K562 (cell line): Measurements from ENCODE around the gene KAT7. TPM values are rescaled to one million over a fixed set of nuclear protein-coding genes. Genes with fewer than 3 reads are reported as not detected.
A peak's percentile ranks its signal among the peaks of the same experiment; 100 is the strongest.

Experiments
- CBFB ChIP-seq: sonication (generic); formaldehyde crosslinking; IDR thresholded peaks from 2 replicates; pipeline ENCODE4 v1.4.0; 2020; ENCODE audit warnings: mild to moderate bottlenecking, missing genetic modification reagents
- CBX1 ChIP-seq: sonication (generic); IDR thresholded peaks from 2 replicates; pipeline ENCODE4 v1.6.1; 2016; ENCODE audit warnings: antibody characterized with exemption, low read depth, mild to moderate bottlenecking
- EP400 ChIP-seq: fragments of 450-650 bp; IDR thresholded peaks from 2 replicates; pipeline ENCODE4 v1.6.1; 2017; ENCODE audit warnings: antibody characterized with exemption, mild to moderate bottlenecking, moderate library complexity
- FOXA3 ChIP-seq, 2 experiments: fragments of 450-650 bp in 1 of 2; sonication (generic) in 1 of 2; formaldehyde crosslinking; IDR thresholded peaks in 1 of 2; conservative IDR thresholded peaks in 1 of 2; 2 replicates each; pipeline versions ENCODE4 v1.4.0 to v1.8.0; 2020 to 2022; ENCODE audit warnings: mild to moderate bottlenecking in 2 of 2, missing genetic modification reagents in 1 of 2
- KDM4B ChIP-seq, 2 experiments: fragments of 450-650 bp in 1 of 2; sonication (generic) in 1 of 2; IDR thresholded peaks; 2 replicates each; pipeline ENCODE4 v1.6.1; 2016 to 2017; ENCODE audit warnings: borderline replicate concordance in 2 of 2, antibody characterized with exemption in 1 of 2, low read depth in 1 of 2, mild to moderate bottlenecking in 1 of 2
- MAFK ChIP-seq: IDR thresholded peaks from 2 replicates; pipeline ENCODE4 v1.6.1; 2011; ENCODE audit warnings: low read length, improper control_type of control experiment
- MTA1 ChIP-seq: fragments of 450-650 bp; IDR thresholded peaks from 2 replicates; pipeline ENCODE4 v1.6.1; 2017; ENCODE audit warnings: borderline replicate concordance
- MYC ChIP-seq, 2 experiments: fragments of 250-450 bp in 1 of 2; sonication (Bioruptor Pico) in 1 of 2; IDR thresholded peaks; 2 replicates each; pipeline versions ENCODE4 v1.5.1 to v1.6.1; 2012 to 2021; ENCODE audit warnings: low read depth in 2 of 2, borderline replicate concordance in 1 of 2, improper control_type of control experiment in 1 of 2, low read length in 1 of 2, mild to moderate bottlenecking in 1 of 2, moderate library complexity in 1 of 2
- NR2C2 ChIP-seq, 2 experiments: fragments of 200-800 bp in 1 of 2; sonication (Bioruptor generic) in 1 of 2; sonication (generic) in 1 of 2; formaldehyde crosslinking in 1 of 2; IDR thresholded peaks; 2 replicates each; pipeline versions ENCODE4 v1.6.1 to v1.8.0; 2016 to 2022; ENCODE audit warnings: mild to moderate bottlenecking in 1 of 2, missing compliant biosample characterization in 1 of 2, missing genetic modification characterization in 1 of 2, missing genetic modification reagents in 1 of 2
- RNF2 ChIP-seq: sonication (generic); IDR thresholded peaks from 2 replicates; pipeline ENCODE4 v1.6.1; 2016
- SMAD4 ChIP-seq: fragments of 250-450 bp; sonication (Bioruptor Pico); conservative IDR thresholded peaks from 2 replicates; pipeline ENCODE4 v1.8.0; 2021; ENCODE audit warnings: inconsistent platforms, mild to moderate bottlenecking, moderate library complexity
- ZKSCAN8 ChIP-seq: fragments of 200-800 bp; sonication (Bioruptor generic); IDR thresholded peaks from 2 replicates; pipeline ENCODE4 v1.6.1; 2016; ENCODE audit warnings: missing genetic modification characterization, missing compliant biosample characterization
- ZNF232 ChIP-seq: sonication (generic); formaldehyde crosslinking; IDR thresholded peaks from 2 replicates; pipeline ENCODE4 v1.8.0; 2022; ENCODE audit warnings: mild to moderate bottlenecking, missing genetic modification reagents
- ZNF445 ChIP-seq: fragments of 250-450 bp; sonication (Bioruptor Pico); IDR thresholded peaks from 2 replicates; pipeline ENCODE4 v1.4.0; 2020; ENCODE audit warnings: low read depth, mild to moderate bottlenecking, moderate library complexity
- ZNF764 ChIP-seq: fragments of 250-450 bp; sonication (Bioruptor Pico); IDR thresholded peaks from 2 replicates; pipeline ENCODE4 v1.4.0; 2020; ENCODE audit warnings: low read depth, mild to moderate bottlenecking, moderate library complexity
- ZNF778 ChIP-seq: fragments of 450-650 bp; formaldehyde crosslinking; IDR thresholded peaks from 2 replicates; pipeline ENCODE4 v1.4.0; 2020; ENCODE audit warnings: mild to moderate bottlenecking, moderate library complexity
- polyA plus RNA-seq, 8 experiments: library from polyadenylated mRNA; depleted of rRNA in 4 of 8; stranded (reverse) in 5 of 8; unstranded in 3 of 8; fragments of >200 nt; fragmentation: Nextera tagmentation in 2 of 8; fragmentation: Illumina TruSeq in 1 of 8; extraction: Ambion mirVana in 2 of 8; extraction: Trizol in 1 of 8; gene quantifications; 2 replicates each; pipeline versions ENCODE4 v1.2.1 to v1.2.3, GENCODE V29; 2011 to 2014; ENCODE audit warnings: inconsistent platforms in 1 of 8, missing spikeins in 1 of 8
- total RNA-seq, 7 experiments: library from RNA; depleted of rRNA in 6 of 7; stranded (reverse); fragments of >200 nt in 6 of 7; fragmentation: Illumina TruSeq in 2 of 7; extraction: Trizol in 2 of 7; gene quantifications; 2 replicates each; pipeline versions ENCODE4 v1.2.1 to v1.2.3, GENCODE V29; 2011 to 2021; ENCODE audit warnings: low replicate concordance in 1 of 7
- TF ChIP-seq, protein P1 (sequence below): fragments of 450-650 bp; IDR thresholded peaks from 2 replicates; pipeline ENCODE4 v1.6.1; 2017; ENCODE audit warnings: antibody characterized with exemption, mild to moderate bottlenecking
- TF ChIP-seq, protein P2 (sequence below): fragments of 450-650 bp; IDR thresholded peaks from 2 replicates; pipeline ENCODE4 v1.6.1; 2016; ENCODE audit warnings: low read depth, mild to moderate bottlenecking, moderate library complexity
- TF ChIP-seq, protein P3 (sequence below): fragments of 450-650 bp; IDR thresholded peaks from 2 replicates; pipeline ENCODE4 v1.6.1; 2014; ENCODE audit warnings: low read depth, mild to moderate bottlenecking, moderate library complexity, borderline replicate concordance

The KAT7 gene
- total and polyA plus RNA-seq, 9 of the 15 experiments (the other 6 are each of a cell fraction or from before 2014, with no cell fraction given), result 10.8 to 57.3 (median 34.8) TPM

DNA sequence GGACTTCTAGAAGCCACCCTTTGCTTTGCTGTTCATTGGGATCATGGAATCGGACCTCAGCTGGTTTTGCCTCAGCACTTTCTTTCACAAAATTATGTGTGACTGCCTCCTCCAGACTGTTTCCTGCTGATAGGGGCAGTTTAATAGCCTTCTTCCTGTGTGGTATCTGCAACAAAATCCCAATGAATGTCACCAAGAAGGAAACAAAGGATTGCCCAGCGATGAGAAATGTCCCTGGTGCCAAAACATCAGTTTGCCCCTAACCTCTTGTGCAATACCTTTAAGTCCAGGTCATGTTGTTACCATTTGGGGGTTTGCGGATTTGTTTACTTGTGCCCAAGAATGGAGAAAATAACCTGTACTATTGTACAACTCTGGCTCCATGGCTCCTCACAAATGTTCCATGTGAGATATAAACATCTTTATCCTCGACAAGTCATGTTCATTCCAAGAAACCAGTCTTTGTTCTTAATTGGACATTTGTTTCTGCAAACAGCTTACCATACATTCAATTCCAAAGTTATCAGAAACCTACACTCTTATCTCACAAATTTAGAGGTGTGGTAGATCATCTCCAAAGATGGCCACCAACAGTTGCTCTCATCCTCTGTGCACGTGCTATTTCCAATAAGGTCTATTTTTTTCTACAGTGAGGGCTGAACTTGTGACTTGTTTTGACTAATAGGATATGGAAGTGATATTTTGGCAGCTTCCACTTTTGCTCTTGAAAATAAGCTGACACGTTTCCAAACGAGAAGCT lies 44.5 kb downstream of the KAT7 start (continued):
- TF ChIP-seq FOXA3 (CRISPR knock-in tag; conservative IDR thresholded peaks at IDR 0.05 in 1 of 2, IDR thresholded peaks at IDR 0.05 in 1 of 2), result no peak
- no peak for TF ChIP-seq CBX1
- TF ChIP-seq KDM4B (IDR thresholded peaks at IDR 0.05; ENCODE audit: borderline replicate concordance in 2 of 2, low read depth in 1 of 2), result no peak
- peak; percentile 54; the same call in 1 of the 2 replicates for TF ChIP-seq SMAD4 (CRISPR knock-in tag)
- TF ChIP-seq, protein P1, sequence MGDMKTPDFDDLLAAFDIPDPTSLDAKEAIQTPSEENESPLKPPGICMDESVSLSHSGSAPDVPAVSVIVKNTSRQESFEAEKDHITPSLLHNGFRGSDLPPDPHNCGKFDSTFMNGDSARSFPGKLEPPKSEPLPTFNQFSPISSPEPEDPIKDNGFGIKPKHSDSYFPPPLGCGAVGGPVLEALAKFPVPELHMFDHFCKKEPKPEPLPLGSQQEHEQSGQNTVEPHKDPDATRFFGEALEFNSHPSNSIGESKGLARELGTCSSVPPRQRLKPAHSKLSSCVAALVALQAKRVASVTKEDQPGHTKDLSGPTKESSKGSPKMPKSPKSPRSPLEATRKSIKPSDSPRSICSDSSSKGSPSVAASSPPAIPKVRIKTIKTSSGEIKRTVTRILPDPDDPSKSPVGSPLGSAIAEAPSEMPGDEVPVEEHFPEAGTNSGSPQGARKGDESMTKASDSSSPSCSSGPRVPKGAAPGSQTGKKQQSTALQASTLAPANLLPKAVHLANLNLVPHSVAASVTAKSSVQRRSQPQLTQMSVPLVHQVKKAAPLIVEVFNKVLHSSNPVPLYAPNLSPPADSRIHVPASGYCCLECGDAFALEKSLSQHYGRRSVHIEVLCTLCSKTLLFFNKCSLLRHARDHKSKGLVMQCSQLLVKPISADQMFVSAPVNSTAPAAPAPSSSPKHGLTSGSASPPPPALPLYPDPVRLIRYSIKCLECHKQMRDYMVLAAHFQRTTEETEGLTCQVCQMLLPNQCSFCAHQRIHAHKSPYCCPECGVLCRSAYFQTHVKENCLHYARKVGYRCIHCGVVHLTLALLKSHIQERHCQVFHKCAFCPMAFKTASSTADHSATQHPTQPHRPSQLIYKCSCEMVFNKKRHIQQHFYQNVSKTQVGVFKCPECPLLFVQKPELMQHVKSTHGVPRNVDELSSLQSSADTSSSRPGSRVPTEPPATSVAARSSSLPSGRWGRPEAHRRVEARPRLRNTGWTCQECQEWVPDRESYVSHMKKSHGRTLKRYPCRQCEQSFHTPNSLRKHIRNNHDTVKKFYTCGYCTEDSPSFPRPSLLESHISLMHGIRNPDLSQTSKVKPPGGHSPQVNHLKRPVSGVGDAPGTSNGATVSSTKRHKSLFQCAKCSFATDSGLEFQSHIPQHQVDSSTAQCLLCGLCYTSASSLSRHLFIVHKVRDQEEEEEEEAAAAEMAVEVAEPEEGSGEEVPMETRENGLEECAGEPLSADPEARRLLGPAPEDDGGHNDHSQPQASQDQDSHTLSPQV, result peak; percentile 70; the same call in 1 of the 2 replicates
- TF ChIP-seq CBFB (CRISPR knock-in tag), result no peak
- no peak for TF ChIP-seq ZNF445 (CRISPR knock-in tag)
- TF ChIP-seq MTA1, result no peak
- peak; percentile 62; the same call in 1 of the 2 replicates for TF ChIP-seq ZNF764 (CRISPR knock-in tag)
- TF ChIP-seq ZKSCAN8 (CRISPR knock-in tag), result peak; percentile 51; the same call in 1 of the 2 replicates
- no peak for TF ChIP-seq ZNF232 (CRISPR knock-in tag)
- TF ChIP-seq NR2C2 (CRISPR knock-in tag; IDR thresholded peaks at IDR 0.05), result no peak
- peak; percentile 58; the same call in 1 of the 2 replicates for TF ChIP-seq NR2C2 (tag; IDR thresholded peaks at IDR 0.05)
- TF ChIP-seq MAFK, result no peak
- TF ChIP-seq, protein P2, sequence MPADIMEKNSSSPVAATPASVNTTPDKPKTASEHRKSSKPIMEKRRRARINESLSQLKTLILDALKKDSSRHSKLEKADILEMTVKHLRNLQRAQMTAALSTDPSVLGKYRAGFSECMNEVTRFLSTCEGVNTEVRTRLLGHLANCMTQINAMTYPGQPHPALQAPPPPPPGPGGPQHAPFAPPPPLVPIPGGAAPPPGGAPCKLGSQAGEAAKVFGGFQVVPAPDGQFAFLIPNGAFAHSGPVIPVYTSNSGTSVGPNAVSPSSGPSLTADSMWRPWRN, result peak; percentile 57; the same call in 1 of the 2 replicates
- TF ChIP-seq ZNF778 (CRISPR knock-in tag), result no peak
- TF ChIP-seq, protein P3, sequence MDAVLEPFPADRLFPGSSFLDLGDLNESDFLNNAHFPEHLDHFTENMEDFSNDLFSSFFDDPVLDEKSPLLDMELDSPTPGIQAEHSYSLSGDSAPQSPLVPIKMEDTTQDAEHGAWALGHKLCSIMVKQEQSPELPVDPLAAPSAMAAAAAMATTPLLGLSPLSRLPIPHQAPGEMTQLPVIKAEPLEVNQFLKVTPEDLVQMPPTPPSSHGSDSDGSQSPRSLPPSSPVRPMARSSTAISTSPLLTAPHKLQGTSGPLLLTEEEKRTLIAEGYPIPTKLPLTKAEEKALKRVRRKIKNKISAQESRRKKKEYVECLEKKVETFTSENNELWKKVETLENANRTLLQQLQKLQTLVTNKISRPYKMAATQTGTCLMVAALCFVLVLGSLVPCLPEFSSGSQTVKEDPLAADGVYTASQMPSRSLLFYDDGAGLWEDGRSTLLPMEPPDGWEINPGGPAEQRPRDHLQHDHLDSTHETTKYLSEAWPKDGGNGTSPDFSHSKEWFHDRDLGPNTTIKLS, result no peak
- TF ChIP-seq RNF2, result peak; percentile 95
- TF ChIP-seq EP400, result peak; percentile 31; the same call in 1 of the 2 replicates
- 0 out of 2 replicates have a peak, but pooled peaks have one; percentile 23 for TF ChIP-seq MYC (IDR thresholded peaks at IDR 0.05; ENCODE audit: low read depth, low read length)
- TF ChIP-seq MYC (CRISPR knock-in tag; IDR thresholded peaks at IDR 0.05; ENCODE audit: borderline replicate concordance, low read depth), result no peak
